Breast epithelium (tissue), 3 donors: Measurements from ENCODE around the gene DEDD2.

Experiments used
- CTCF ChIP-seq, 3 donors: fragments of 450-650 bp; IDR thresholded peaks; one replicate each; pipeline ENCODE4 v1.5.1; 2016 to 2017; ENCODE audit warnings: antibody characterized with exemption in 3 of 3, mild to moderate bottlenecking in 3 of 3, moderate library complexity in 3 of 3
- POLR2AphosphoS5 ChIP-seq, 3 donors: sonication (generic); formaldehyde crosslinking; IDR thresholded peaks; one replicate each; pipeline ENCODE4 v1.6.1; 2017; ENCODE audit warnings: antibody characterized with exemption in 3 of 3

GRCh38 chr19:42174188-42174587 is 43.3 kb downstream of the DEDD2 start:
- no peak for TF ChIP-seq CTCF (IDR thresholded peaks at IDR 0.05)
- TF ChIP-seq POLR2AphosphoS5 (IDR thresholded peaks at IDR 0.05), result no peak
